GM21390 (cell line): ENCODE data around the gene ELAVL4.

Experiments
- ATAC-seq: cut with Tn5 transposase; IDR thresholded peaks from one replicate; pipeline ENCODE4 v1.9.1; 2021; ENCODE audit not compliant: unreplicated experiment

Gene ELAVL4

DNA sequence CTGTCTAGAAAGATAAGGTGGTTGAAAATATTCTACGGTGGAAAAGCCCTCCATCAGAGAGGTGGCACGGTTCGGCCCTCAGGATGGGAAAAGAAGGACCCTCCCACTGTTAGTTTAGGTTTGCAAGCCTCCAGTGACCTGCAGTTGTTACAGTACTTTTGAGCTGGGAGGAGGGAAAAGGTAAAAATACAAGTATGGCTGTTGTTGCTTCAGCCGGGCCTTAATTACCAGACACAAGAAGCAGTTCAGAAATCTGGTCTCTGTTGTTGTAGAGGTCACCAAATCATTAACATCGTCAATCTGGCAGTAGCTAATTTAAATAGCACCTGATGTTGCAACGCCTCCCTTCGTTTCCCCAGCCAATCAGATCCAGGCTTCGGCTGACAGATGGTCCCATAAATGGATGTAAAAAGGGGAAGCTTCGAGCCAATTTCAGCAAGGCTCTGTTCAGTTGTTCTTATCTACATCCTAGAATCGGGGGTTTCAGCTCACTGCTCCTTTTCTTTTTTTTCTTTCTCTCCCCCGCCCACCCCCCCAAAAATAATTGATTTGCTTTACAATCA is at the start of gene ELAVL4:
Gene ELAVL4 (plus strand): TSS at position 424 of the 563 bp plus-strand sequence. CDS start 270 bp downstream, outside the sequence.
- ATAC-seq = no peak

DNA sequence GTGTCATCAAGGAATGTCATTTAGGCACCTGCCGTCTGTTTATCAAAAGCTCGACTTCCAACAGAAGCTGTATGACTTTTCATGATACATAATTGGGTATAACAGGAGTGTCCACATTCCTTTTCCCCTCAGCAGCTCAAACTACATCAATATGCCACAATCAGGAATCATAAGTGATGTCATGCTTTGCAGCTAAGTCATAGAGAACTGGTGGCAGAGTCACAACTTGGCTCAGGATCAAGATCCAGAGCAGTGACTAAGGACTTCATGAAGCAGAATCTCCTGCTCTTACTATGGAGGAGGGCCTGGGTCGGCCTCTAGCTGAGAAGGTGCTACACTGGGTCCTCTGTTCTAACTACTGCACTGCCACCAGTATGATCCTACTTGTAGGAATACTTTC is 48.4 kb upstream of the ELAVL4 start:
- no peak for ATAC-seq

DNA sequence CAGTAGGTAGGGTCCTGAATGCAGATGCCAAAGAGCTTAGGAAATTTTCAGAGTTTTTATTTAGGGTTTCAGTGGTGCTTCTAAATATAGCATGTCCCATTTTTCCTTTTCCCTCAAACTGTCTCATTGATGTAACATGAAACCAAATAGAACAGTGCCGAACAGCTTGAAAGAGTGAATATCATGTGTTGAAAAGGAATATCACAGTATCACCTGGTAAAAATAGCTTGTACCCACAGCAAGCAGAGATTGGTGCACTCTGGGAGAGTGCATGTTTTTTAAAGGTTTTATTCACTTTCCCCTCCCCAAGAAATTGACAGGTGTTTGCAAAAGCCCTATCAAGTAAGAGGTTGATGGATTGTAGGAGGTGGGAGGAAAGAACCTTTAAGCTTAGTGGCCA is 41.9 kb upstream of the ELAVL4 start:
- ATAC-seq = no peak

DNA sequence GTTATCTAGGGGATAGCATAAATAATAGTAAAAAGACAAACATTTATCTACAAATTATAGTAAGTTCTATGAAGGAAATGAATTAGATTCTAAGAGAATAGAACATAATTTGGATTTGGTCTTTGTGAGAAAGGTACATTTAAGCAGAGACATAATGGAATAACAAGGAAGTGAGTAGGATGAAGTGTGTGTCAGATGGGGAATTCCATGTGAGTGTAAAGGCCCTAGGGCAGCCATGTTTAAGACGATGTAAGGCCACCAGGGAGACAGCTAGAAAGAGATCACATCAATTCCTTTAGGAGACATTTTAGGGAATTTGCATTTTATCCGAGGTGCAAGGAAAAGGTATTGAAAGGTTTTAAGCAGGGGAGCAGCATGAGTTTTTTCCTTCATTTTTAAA is 33.8 kb upstream of the ELAVL4 start:
- ATAC-seq = no peak

DNA sequence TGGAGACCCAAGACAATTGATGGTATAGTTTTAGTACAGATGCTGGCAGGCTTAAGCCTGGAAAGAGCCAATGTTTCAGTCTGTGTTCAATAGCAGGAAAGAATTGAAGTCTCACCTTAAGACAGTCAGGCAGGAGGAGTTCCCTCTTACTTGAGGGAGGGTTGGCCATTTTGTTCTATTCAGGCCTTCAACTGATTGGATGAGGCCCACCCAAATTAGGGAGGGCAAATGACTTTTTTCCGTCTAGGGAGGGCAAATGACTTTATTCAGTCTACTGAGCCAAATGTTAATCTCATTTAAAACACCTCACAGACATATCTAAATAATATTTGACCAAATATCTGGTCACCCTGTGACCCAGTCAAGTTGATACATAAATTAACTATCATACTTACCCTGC is 31.4 kb upstream of the ELAVL4 start:
- ATAC-seq = no peak

DNA sequence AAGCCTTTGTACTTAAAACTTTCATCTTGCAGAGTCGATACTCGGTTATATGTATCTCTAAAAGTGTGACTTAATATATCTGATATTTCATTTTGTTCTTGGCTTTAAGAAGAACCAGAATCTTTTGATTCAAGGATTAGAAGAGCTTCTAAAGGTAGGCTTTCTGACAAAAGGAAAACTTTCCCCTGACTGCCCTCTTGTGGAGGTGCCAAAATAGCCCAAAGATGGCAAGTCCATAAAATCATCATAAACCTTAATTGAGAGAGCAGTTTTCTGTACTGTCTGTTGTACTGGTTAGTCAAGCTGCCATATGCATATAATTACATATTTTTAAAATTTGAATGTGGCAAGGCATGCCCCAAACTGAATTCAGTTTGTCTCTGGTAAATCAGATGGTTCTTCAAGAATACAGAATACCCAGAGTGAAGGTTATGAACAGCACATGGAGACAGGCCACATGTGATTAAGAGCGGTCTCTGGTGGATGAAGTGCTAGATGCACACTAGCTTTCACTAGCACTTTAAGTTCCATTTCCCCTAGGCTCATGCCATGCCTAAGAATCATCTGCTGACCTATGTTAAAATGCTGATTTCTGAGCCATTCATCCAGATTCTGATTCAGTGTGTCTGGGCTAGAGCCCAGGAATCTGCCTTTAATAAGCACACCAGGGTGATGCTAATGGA is 27.7 kb upstream of the ELAVL4 start:
- ATAC-seq = no peak

DNA sequence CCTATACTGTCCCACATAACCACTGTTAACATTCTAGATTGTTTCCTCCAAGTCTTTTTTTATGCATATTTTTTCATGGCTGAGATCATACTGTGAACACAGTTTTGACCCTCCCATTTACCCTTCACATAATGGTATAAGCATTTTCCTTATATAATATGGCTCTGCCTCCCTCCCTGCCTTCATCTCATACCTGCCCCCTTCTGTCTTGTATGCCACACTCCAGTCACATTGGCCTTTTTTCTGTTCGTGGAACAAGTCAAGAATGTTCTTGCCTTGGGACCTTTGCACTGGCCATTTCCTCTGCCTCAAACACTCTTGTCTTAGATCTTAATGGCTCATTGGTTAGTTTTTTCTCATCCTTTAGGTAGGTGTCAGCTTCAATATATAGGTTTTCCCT is 24.3 kb upstream of the ELAVL4 start:
- no peak for ATAC-seq

DNA sequence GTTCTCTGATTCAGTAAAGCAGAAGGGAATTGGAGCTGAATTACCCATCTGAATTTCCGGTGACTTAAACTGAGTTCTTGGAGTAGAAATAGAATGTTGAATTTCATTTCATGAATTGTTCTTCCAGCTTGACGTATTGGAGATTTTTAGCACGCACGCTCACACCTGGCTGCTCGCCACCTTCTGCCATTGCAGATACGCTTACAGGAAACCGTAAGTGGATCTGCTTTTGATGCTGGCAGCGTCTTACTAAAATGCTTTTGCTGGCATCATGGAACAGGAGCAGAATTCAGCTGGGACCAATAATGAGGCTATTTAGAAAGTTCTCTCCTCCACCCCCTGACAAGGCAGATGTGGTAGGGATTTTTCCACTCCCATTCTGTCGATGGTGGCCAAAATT is 17.7 kb upstream of the ELAVL4 start:
- ATAC-seq = no peak

DNA sequence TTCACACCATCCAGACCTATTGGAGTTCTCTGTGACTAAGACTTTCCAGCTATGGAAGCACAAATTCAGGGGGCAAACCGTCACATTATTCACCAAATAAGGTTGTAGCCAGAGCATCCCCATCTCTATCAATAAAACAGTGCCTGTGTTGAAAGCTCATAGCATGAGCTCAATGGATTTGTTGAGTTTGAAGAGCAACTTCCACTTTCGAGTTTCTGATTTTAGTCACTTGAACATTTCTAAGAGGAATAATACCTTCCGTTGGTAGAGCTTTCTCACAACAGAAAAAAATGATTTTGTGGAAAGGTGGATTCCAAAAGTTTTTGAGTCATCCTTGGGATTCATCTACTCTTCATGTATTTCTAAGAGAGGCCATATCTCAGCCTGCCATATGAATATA is 13.0 kb upstream of the ELAVL4 start:
- no peak for ATAC-seq

DNA sequence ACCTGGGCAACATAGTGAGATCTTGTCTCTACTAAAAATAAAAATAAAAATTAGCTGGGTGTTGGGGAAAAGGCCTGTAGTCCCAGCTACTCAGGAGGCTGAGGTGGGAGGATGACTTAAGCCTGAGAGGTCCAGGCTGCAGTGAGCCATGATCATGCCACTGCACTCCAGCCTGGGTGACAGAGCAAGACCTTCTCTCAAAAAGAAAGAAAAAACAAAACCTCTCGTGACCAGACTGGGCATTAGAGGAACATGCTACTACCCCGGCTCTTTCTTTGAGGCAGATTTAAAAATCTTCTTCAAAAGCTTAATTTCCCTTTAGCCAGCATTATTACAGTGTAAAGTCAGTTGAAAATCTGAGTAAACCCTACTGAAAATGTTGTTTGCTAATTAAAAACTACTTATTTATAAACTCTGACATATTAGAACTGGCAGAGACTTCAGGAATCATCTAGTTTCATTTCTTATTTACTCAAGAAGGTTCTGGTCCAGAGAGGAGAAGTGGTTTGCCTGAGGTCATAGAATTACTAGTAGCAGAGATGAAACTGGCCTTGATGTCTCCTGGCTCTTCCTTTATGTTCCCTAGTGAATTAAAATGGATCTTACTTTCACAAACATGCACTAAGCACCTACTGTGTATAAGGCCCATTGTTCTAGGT is 11.6 kb upstream of the ELAVL4 start:
- ATAC-seq = no peak

DNA sequence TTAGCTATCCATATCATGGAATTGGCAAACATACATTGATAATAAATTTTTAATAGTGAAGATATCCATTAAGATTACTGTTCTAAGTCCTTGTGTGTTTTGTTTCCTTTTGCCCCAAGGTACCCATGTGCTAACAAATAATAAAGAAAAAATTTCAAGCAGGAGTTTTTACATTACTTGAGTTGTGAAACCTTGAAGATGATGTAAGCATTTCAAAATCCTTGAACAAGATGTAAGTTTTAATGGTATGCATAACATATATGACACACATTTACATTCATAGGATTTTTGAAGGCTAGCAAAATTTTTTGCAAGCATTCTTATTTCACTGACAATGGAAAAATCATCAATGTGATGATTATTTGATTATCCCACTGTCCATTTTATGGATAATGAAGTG is 10.9 kb upstream of the ELAVL4 start:
- ATAC-seq = no peak

DNA sequence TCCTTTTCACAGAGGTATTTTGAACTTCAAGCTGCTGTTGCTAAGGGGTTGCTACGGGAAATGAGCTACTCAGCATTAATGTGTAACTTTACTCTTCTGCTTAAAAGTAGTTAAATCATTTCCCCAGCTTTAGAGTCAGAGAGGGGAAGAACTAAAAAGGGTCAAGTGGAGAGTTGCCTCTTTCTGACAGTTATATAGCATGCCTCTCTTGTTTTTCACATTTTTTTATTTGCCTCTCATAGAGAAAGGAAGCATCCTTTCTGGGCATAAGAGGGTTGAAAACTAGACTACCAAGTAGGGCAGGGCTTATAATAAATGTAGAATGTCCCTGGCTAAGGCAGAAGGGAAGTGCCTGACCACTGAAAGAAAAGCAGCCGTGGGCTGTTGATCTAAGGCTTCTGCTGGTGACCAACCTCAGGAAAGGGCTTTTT is 10.1 kb upstream of the ELAVL4 start:
- ATAC-seq = no peak

DNA sequence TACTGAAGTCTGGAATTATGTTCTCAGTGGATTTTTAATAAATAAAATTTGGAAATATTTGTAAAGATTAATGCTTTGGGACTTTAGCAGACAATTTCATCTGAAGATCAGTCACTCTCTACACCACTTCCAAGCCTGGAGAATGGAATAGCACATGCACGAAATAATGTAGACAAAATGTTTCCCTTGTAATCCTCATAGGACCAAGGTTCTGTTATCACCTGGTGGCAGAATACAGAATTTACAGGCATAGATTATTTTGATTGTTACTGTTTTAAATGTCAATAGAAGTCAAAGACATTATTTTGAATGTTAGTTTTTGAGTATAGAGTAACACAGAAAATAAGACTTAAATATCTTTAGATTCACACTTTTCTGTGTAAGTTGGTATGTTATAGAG is 9.1 kb upstream of the ELAVL4 start:
- no peak for ATAC-seq

DNA sequence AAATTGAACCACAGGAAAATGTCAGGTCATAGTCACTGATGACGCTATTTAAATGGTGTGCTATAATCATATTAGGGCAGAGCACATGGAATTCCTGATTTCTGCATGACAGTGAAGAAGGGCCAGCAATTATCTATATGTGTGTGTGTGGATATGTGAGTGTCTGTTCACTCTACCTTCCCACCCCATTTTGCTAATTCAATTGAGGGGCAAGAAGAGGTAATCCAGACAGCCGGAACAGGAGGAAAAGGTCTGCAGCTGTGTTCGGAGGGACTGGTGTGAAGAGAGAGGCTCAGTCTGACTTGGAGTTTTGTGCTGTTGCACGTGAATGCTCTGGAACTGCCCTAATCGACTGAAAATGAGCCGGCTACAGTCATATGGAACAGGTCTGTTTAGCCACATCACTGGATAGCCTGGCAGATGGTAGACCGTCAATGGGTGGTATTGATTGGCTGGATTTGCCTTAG is 5.1 kb upstream of the ELAVL4 start:
- no peak for ATAC-seq

DNA sequence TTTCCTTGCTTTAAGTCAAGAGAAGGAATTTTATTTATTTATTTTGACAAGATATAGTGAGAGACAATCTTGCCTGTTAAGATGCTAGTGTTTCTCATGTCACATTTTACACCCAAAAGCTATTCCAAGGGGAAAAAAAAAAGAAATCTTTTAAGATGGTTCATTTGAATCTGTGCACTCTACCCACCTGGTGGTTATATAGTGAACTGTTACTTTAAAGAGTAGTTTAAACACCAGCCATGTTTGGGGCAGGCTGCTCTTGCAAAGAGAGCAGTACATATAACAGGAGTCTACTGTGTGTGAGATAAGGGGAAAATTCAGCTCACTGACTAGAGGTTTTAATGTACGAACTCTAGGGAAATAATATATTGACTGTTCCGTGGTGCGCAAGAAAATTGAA is 3.3 kb upstream of the ELAVL4 start:
- no peak for ATAC-seq

DNA sequence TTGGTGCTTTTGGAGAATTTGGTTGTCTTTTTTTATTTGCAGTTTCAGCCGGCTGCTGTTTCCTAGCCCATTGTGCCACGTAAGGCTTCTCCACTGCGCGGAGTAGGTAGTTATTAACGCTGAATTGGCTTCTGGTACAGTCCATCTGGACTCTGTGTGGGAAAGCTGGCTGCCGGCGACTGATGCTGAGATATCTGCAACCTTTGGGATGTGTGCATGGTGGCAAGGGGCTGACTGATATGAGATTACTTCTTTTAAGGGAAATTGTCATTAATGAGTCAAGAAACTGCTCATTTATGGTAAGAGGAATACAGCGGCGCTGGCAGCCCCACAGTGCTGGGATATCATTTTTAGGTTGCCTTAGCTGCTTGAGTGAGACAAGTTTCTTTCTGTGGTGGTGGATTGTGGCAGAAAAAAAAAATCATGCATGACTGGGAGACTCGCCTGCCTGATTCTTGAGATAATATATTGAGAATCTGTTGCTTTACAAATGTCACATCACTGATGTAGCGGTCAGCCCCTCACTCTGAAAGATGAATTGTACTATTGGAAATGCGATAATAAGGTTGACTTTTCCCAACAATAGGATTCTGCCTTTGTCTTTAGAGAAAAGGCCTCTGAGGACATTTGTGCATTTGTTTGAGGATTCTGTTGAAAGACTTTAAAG is 2.5 kb upstream of the ELAVL4 start:
- no peak for ATAC-seq

DNA sequence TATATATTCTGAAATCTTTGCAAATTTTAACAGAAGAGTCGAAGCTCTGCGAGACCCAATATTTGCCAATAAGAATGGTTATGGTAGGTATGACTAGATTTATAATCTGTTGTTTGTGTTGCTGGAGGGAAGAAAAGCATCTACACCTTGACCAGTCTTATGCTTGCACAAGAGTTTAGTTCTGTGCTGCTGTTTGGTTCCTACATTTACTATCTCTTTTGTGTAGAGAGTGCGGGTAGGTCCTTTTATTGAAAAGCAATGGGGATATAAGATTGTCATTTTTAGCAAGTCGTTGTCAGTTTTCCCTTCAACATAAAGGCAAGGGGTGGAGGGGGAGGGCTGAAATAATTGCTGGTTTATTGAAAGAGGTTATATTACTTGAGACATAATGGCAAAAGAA is 396 bp downstream of the ELAVL4 start:
- ATAC-seq = no peak

DNA sequence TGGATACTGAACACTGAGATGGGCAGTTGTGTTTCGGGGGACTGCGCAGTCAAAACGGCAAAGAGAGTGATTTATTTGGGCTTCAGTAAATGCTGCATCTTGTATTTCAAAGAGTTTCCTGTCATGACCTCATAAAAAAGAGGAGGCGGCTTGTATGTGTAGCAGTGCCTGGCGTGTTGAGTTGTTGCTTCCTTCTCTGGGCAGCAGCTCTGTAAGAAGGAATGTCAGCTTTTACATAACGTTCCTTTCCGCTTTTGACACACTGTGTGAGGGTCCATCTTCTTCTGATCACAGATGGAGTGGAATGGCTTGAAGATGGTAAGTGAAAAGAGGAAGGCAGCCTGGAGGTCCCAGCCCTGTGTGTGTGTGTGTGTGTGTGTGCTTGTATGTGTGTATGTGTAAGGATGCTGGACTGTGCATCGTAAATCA is 941 bp downstream of the ELAVL4 start:
- ATAC-seq = no peak

DNA sequence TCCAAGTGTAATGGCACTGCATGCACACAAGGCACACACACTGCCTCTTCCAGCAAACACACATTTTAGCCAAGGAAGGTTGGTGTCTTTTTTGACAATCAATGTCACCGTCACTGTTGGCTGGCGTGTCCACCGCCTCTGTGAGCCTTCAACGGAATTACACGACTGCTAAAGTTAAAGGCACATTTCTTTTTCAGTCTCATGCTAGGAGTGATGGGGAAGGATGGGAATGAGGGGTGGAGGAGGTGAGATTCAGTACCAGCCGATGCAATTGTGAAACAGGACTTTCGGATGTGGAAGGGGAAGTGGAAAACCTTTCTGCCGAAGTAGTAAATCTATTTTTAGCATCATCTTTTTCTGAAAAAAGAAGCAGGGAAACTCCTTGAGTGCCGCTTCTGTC is 1.4 kb downstream of the ELAVL4 start:
- no peak for ATAC-seq

DNA sequence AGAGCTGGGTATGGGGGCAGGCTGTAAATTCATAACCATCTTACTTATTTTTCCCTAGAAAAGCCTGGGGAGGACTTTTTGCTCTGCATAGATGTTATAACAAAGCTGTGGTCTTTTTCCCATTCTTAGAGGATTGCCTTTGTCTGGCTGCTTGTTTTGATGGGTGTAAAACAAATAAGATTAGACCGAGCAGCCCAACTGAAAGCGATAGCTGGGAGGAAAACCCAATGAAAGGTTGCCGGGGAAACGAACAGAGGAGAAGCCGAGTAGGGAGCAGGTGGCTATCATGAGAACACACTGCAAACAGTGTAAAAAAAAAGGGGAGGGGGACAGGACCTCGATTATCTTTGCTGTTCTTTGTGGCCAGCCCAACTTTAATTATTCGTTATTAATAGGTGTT is 1.9 kb downstream of the ELAVL4 start:
- ATAC-seq = no peak

DNA sequence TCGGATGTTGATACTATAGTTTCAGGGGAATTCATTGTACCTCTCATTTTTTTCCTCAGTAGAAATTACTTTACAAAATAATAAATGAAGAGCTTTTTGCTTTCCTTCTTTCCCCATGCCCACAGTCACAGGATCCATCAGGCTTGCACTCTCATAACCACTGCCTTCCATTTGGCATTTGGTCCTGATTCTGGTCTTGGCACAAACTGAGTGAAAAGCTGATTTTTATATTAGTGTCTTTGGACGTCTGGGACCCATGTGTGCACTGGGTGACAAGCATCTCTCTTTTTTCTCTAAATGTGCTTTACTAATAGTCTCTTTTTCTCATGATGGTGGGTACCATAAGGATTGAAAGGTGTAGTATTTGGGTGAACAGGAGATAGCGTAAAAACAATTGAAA is 2.8 kb downstream of the ELAVL4 start:
- ATAC-seq = no peak

DNA sequence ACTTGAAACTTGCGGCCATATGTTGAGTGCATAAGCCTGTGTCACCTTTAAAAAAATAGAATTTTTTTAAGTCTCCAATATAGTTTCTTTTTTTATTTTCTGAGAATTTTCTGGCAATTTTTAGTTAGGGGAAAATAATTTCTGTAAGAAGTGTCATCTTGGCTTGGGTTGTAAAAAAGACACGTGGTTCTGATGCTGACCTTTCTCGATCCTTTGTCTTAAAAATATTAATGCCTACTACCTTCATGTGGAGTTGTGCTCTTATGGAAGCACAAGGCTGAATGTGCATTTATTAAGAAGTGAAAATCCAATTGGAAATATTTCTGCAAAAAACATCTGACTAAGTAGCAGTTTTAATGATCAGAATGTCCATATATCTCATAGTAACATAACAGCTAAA is 3.5 kb downstream of the ELAVL4 start:
- ATAC-seq = no peak
